Measurements from ENCODE around the gene RPL32. TPM values are rescaled to one million over a fixed set of nuclear protein-coding genes. Genes with fewer than 3 reads are reported as not detected.

Gene RPL32
- total RNA-seq, 1 experiment from 2014 or later: 794 TPM

- Histone ChIP-seq H3K27me3 (ENCODE audit: control insufficient read depth, insufficient read depth, low read length) (no peaks in the 10 kb centered on the region), H3K4me3 (ENCODE audit: low read depth in 2 of 2, low read length in 2 of 2) (no peak overlapping the region), H3K36me3 (ENCODE audit: control insufficient read depth, insufficient read depth, low read length) (no peaks in the 10 kb centered on the region), H3K27ac (ENCODE audit: low read length) (no peak overlapping the region), H3K9me3 (ENCODE audit: control insufficient read depth, insufficient read depth, low read depth, low read length) (no peaks in the 10 kb centered on the region), H3K4me1 (ENCODE audit: control insufficient read depth, insufficient read depth, low read length) (no peaks in the 10 kb centered on the region)
- intact Hi-C loops (cut with micrococcal nuclease; ENCODE audit: unreplicated experiment) (no loop called here), in situ Hi-C loops (cut with HindIII; ENCODE audit: low pct_unique_long_range_greater_than_20kb, low sequenced_read_pairs) (no loop called here)
- ATAC-seq (no peak), DNase-seq (ENCODE audit: low read depth, low spot score) (no peak)
- no peak for TF ChIP-seq POLR2AphosphoS5 (IDR thresholded peaks at IDR 0.05; ENCODE audit: low read depth, low read length)
- TF ChIP-seq REST (IDR thresholded peaks at IDR 0.05; ENCODE audit: insufficient read depth in 1 of 2, low read depth in 2 of 2, low read length in 1 of 2): no peak
- TF ChIP-seq CTCF (IDR thresholded peaks at IDR 0.05): no peak
- TF ChIP-seq TCF7L2 (IDR thresholded peaks at IDR 0.05; ENCODE audit: low read depth, low read length): no peak
- no peak for TF ChIP-seq SIN3A (IDR thresholded peaks at IDR 0.05; ENCODE audit: borderline replicate concordance, insufficient read depth, low read depth, low read length)
- ChIA-PET POLR2A (no interaction called here), CTCF (no interaction called here)
- no TSS peak for BruUV-seq (replicated peaks)
Observed at GRCh38 chr3:12799525-12800440, 41.6 kb downstream of the RPL32 start.

- ATAC-seq (peak; percentile 13; the same call in 1 of the 2 replicates), DNase-seq (ENCODE audit: low read depth, low spot score) (no peak)
- TF ChIP-seq TCF7L2 (IDR thresholded peaks at IDR 0.05; ENCODE audit: low read depth, low read length) (no peak), REST (IDR thresholded peaks at IDR 0.05; ENCODE audit: insufficient read depth in 1 of 2, low read depth in 2 of 2, low read length in 1 of 2) (no peak), CTCF (IDR thresholded peaks at IDR 0.05) (no peak), SIN3A (IDR thresholded peaks at IDR 0.05; ENCODE audit: borderline replicate concordance, insufficient read depth, low read depth, low read length) (no peak), POLR2AphosphoS5 (IDR thresholded peaks at IDR 0.05; ENCODE audit: low read depth, low read length) (no peak)
- no peaks in the 10 kb centered on the region for H3K36me3 ChIP-seq (ENCODE audit: control insufficient read depth, insufficient read depth, low read length)
- H3K4me1 ChIP-seq (ENCODE audit: control insufficient read depth, insufficient read depth, low read length): no peaks in the 10 kb centered on the region
- ChIA-PET CTCF (no interaction called here), POLR2A (no interaction called here)
- in situ Hi-C loops (cut with HindIII; ENCODE audit: low pct_unique_long_range_greater_than_20kb, low sequenced_read_pairs): no loop called here
- BruUV-seq (replicated peaks): no TSS peak
- H3K9me3 ChIP-seq (ENCODE audit: control insufficient read depth, insufficient read depth, low read depth, low read length): no peaks in the 10 kb centered on the region
- no peak overlapping the region for H3K4me3 ChIP-seq (ENCODE audit: low read depth in 2 of 2, low read length in 2 of 2)
- no peaks in the 10 kb centered on the region for H3K27me3 ChIP-seq (ENCODE audit: control insufficient read depth, insufficient read depth, low read length)
- intact Hi-C loops (cut with micrococcal nuclease; ENCODE audit: unreplicated experiment): no loop called here
- H3K27ac ChIP-seq (ENCODE audit: low read length): no peak overlapping the region
Observed at GRCh38 chr3:12798559-12799179, 42.7 kb downstream of the RPL32 start.

All from Panc1 (cell line).